Glomerular visceral epithelial cell (primary cell): Measurements from ENCODE around the gene EXOC3L2.

Source experiments
- DNase-seq: peaks from one replicate; pipeline ENCODE4 v3.0.0-alpha.2; 2016; ENCODE audit errors: extremely low spot score

The EXOC3L2 gene

GRCh38 chr19:45218911-45219743 is 26.1 kb downstream of the EXOC3L2 start:
- no peak for DNase-seq

GRCh38 chr19:45218426-45218825 is 26.8 kb downstream of the EXOC3L2 start:
- no peak for DNase-seq

- no peak for DNase-seq
Measured at GRCh38 chr19:45217957-45218334, 27.3 kb downstream of the EXOC3L2 start.

DNA sequence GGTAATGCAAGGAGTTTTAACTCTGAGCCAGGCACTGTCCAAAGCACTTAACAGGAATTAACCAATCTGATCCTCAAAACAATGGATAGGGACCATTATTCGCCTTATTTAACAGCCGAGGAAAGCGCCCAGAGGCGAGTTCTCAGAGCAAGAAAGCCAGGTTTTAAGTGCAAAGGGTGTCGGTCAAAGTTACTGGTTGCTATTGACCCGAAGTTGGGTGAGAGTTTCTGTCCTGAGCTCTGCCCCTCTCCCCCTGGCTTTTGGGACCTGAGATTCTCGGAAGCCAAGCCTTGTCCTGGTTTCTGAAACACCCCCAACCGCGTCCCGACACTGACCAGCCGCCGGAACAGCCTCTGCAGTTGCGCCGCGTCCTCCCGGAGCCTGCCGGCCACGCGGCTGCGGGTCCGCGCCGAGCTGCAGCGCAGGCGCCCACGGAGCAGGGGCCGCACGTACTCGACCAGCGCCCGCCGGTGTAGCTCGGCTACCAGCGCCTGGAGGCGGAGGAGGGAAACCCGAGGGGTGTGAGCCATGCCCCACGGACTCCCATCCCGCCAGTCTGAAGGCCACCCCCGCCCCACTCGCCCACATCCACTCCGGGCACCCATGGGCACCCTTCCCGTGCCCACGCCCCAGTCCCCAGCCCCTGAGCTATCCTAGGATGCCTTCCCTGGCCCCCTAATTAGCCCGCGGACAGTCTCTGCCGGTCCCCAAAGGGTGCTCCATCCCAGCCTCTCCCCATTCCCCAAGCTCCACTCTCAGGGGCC is 27.8 kb downstream of the EXOC3L2 start:
- DNase-seq = no peak

DNA sequence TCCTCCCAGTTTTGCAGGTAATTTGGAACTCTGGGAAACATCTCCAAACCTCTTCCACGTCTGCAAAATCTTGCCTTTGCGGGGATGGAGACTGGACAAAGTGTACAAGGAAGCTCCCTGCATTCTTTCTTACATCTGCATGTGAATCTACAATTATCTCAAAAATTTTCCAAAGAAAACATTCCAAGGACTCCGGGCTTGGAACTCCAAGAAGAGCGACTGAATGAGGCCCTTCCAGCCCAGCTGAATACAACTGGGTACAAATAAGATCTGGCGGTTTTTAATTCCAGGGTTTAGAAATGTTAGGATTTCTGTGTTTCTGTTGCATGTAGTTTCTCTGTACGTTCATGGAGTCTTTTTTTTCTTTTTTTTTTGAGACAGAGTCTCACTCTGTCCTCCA is 28.5 kb downstream of the EXOC3L2 start:
- DNase-seq = no peak

DNA sequence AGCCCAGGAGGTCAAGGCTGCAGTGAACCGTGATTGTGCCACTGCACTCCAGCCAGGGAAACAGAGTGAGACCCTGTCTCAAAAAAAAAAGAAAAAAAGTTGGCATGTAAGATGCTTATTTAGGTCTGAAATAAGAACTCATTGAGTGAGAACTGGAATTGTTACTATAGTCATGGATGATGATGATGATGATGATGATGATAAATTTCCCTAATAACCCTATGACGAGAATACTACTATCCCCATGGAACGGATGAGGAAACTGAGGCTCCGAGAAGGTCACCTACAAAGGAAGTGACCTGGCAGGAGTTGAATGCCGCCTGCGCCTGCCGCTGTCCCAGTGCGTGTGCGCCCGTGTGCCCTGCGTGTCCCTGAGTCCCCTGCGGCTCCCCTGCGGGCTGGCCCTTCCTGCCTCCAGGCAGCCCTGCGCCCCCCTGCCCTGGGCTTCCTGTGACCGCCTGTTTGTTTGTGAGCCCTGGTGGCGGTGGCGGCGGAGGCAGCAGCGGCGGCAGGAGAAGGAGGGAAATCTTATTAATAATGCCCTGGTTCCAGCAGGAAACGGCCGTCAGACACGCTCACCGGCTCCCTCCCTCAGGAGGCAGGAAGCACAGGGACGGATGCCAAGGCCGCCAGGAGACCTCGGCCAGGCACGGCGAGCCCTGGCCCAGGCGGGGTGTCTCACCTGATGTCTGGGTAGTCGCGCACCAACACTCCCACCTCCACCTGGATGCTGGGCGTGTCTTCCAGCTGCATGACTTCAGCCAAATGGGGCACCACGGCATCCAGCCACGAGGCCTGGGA is 29.6 kb downstream of the EXOC3L2 start:
- DNase-seq = peak; percentile 31

DNA sequence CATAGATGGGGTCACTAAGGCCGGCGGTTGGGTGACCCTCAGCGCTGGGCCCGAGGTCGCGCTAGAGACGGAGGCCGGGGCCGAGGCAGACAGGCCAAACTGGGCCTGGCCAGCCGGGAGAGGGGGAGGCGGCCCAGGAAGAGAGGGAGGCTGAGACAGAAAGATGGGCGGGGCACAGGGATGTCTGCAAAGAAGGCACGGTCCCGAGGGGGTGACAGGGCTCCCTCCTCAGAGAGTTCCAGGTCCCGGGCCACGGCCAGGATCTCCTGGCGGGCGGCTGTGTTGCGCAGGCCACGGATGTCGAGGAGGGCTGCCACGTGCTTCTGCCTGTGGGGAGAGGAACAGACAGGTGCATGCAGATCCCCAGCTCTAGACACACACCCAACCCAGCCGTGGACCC is 32.2 kb downstream of the EXOC3L2 start:
- no peak for DNase-seq

GRCh38 chr19:45211751-45212381 is 33.3 kb downstream of the EXOC3L2 start:
- no peak for DNase-seq

DNA sequence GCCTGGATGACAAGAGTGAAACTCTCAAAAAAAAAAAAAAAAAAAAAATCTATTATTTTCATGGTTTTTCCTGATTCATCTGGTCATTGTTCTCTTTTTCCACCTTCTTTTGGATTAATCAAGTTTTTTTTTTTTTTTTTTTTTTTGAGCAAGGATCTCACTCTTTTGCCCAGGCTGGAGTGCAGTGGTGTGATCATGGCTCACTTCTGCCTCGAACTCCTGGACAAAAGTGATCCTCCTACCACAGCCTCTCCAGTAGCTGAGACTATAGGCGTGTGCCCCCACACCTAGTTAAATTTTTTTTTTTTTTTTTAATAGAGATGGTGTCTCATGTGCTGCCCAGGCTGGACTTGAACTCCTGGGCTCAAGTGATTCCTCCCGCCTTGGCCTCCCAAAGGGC is 38.9 kb downstream of the EXOC3L2 start:
- no peak for DNase-seq

DNA sequence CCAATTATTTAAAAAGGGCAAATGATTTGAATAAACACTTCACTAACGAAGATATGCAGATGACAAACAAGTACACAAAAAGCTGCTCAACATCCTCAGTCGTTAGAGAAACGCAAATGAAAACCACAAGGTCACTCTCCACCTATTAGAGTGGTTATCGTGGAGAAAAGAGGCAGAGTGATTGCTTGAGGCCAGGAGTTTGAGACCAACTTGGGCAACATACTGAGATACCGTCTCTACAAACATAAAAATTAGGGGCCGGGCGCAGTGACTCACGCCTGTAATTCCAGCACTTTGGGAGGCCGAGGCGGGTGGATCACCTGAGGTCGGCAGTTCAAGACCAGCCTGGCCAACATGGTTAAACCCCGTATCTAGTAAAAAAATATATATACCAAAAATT is 39.4 kb downstream of the EXOC3L2 start:
- no peak for DNase-seq

DNA sequence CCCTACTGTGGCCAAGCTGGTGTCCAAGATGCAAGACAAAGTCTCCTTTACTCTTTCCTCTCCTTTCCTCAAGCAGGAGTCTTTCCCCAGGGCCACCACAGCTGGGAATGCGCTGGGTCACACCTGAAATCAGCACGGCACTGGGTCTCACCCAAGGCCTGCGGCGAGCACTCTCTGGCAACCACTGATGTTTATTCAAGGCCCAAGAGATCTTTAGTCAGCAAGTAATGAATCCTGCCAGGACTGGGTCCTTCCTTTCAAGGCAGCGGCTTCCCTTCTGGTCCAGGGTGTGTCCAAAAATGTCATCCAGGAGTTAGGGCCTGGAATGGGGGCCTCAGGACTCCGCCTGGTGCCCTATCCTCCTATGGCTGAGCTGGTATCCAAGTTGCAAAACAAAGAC is 42.6 kb downstream of the EXOC3L2 start:
- DNase-seq = no peak

- no peak for DNase-seq
Measured at GRCh38 chr19:45200568-45200967, 44.6 kb downstream of the EXOC3L2 start.

DNA sequence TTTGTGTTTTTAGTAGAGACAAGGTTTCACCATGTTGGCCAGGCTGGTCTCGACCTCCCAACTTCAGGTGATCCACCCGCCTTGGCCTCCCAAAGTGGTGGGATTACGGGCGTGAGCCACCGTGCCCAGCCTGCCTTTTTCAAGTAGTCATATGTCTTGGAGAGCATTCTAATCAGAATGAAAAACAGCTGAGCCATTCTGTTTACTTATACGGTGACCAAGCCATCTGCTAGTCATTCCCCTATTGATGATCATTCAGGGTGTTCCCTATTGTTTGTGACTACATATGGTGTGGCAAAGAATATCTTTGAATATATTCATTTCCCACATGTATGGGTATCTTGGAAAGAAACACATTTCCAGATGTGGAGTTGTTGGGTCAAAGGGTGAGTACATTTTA is 49.4 kb downstream of the EXOC3L2 start:
- DNase-seq = no peak

DNA sequence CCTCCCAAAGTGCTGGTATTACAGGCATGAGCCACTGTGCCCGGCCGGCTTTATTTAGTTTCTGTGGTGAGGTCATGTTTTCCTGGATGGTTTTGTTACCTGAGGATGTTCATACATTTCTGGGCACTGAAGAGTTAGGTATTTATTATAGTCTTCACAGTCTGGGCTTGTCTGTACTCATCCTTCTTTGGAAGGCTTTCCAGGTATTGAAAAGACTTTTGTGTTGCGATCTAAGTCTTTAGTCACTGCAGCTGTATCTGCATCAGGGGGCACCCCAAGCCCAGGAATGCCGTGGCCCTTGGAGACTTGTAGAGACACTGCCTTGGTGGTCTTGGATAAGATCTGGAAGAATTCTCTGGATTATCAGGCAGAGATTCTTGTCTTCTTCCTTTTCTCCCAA is 53.8 kb downstream of the EXOC3L2 start:
- no peak for DNase-seq

DNA sequence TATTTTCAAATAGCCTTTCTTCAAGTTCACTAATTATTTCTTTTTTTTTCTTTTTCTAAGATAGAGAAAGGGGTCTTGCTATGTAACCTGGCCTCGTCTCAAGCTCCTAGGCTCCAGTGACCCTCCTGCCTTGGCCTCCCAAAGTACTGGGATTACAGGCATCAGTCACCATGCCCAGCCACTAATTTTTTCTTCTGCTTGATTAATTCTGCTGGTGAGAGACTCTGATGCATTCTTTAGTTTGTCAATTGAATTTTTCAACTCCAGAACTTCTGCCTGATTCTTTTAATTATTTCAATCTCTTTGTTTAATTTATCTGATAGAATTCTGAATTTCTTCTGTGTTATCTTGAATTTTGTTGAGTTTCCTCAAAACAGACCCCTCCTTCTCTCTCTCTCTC is 55.2 kb downstream of the EXOC3L2 start:
- DNase-seq = no peak

DNA sequence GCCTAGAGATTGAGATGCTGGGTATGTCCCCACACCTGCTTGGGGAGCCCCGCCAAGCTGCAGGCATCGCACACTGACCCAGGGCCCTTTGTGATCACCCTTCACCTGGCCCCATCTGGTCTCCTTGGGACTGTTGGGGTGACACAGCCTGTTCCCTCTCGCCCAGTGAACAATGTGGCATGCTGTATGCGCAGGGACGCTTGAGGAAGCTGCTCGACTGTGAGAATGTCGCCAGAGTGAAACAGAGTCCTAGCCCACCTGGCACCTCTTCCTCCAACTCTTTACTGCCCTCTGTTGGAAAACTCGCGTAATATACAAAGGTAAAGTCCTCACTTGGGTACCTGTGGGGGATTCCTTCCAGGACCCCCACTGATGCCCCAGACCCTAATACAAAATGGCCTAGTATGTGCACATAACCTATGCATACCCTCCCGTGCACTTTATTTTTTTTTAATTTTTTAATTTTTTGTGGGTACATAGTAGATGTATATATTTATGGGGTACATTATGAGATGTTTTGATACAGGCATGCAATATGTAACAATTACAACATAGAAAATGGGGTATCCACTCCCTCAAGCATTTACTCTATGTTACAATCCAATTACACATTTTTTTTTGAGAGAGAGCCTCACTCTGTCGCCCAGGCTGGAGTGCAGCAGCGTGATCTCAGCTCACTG is 57.6 kb downstream of the EXOC3L2 start:
- DNase-seq = peak; percentile 31

DNA sequence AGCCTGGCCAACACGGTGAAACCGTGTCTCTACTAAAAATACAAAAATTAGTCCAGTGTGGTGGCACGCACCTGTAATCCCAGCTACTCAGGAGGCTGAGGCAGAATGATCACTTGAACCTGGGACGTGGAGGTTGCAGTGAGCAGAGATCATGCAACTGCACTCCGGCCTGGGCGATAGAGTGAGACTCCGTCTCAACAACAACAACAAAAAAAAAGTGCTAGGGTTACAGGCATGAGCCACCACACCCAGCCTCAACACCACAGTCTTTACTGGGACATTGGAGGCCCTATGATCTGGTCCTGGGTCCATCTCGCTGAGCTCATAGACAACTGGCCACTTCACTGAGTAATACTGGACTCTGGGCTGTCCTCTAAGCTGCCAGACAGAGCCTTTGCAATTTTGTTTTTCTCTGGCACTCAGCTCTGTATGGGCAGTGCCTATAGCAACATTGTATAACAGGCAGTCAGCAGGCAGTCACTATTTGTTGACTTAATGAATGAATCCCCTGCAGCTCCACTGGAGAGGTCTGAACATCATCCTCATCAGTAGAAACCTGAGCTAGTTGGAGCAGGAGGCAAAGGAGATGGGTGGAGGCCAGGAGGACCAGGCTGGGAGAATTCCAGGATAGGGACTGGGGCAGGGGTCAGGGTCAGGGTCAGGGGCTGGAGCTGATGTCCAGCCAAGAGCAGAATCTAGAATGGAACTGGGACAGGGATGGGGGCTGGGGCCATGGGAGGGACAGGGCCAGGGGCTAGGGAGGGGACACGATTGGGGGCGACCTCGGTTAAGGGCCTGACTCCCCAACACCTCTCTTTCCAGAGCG is 58.5 kb downstream of the EXOC3L2 start:
- DNase-seq = no peak

DNA sequence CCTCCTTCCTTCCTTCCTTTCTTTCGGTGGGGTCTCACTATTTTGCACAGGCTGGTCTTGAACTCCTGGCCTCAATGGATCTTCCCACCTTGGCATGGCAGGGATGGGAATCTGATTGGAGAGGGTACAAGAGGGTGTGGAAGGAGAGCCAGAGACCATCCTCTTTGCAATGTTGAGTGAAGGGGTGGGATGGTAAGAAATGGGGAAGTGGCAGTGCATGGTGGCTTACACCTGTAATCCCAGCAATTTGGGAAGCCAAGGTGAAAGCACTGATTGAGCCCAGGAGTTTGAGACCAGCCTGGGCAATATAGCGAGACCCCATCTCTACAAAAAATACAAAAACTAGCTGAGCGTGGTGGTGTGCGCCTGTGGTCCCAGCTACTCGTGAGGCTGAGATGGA is 61.1 kb downstream of the EXOC3L2 start:
- no peak for DNase-seq

- DNase-seq = no peak
Measured at GRCh38 chr19:45182758-45183157, 62.4 kb downstream of the EXOC3L2 start.

GRCh38 chr19:45180936-45181335 is 64.3 kb downstream of the EXOC3L2 start:
- DNase-seq = no peak
